Astrocyte (in vitro differentiated cells and primary cell): ENCODE data around the gene THAP2.

Experiments used
- EZH2 ChIP-seq: IDR thresholded peaks from 2 replicates; pipeline ENCODE4 v1.6.1; 2012; ENCODE audit warnings: mild to moderate bottlenecking, low read length, inconsistent platforms; ENCODE audit not compliant: insufficient read depth
- TF ChIP-seq, protein P1 (sequence below): IDR thresholded peaks from 2 replicates; pipeline ENCODE4 v1.5.1; 2011; ENCODE audit warnings: low read depth, mild to moderate bottlenecking, inconsistent platforms, low read length, moderate library complexity; ENCODE audit not compliant: insufficient read depth

DNA sequence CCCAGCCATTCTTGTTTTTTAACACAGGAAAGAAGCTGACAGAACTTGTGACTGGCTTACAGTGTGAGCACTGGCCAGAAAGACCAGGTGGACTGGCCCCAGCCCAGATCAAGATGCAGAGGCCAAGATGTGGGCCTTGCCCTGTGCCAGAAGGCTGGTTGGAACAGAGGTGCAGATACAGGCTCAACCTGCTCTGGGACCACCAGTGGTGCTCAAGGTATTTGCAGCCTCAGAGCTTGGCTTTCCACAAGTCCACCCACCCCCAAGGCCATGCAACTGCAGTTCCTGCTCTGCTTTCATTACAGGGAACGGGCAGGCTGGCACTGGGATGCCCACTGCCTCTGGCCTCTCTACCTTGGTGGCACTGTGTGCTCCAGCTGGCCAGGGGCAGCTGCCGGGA lies 23.8 kb upstream of the THAP2 start:
- TF ChIP-seq EZH2: no peak
- TF ChIP-seq, protein P1, sequence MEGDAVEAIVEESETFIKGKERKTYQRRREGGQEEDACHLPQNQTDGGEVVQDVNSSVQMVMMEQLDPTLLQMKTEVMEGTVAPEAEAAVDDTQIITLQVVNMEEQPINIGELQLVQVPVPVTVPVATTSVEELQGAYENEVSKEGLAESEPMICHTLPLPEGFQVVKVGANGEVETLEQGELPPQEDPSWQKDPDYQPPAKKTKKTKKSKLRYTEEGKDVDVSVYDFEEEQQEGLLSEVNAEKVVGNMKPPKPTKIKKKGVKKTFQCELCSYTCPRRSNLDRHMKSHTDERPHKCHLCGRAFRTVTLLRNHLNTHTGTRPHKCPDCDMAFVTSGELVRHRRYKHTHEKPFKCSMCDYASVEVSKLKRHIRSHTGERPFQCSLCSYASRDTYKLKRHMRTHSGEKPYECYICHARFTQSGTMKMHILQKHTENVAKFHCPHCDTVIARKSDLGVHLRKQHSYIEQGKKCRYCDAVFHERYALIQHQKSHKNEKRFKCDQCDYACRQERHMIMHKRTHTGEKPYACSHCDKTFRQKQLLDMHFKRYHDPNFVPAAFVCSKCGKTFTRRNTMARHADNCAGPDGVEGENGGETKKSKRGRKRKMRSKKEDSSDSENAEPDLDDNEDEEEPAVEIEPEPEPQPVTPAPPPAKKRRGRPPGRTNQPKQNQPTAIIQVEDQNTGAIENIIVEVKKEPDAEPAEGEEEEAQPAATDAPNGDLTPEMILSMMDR: no peak
